Neuronal stem cell (in vitro differentiated cells): ENCODE data around the gene PLVAP. TPM values are rescaled to one million over a fixed set of nuclear protein-coding genes. Genes with fewer than 3 reads are reported as not detected.

Experiments used
- DNase-seq: peaks from one replicate; pipeline ENCODE4 v3.0.0-alpha.2; 2013; ENCODE audit warnings: low spot score
- H2AFZ ChIP-seq: one replicate; pipeline ENCODE4 v1.6.1; 2013; ENCODE audit warnings: mild to moderate bottlenecking, low read length, inconsistent platforms
- H2AK5ac ChIP-seq: 2 replicates; pipeline ENCODE4 v1.6.1; 2013; ENCODE audit warnings: low read depth, mild to moderate bottlenecking, inconsistent platforms, low read length, moderate library complexity, mixed read lengths
- H2BK120ac ChIP-seq: 2 replicates; pipeline ENCODE4 v1.6.1; 2013; ENCODE audit warnings: low read depth, mild to moderate bottlenecking, inconsistent platforms, low read length, moderate library complexity, mixed read lengths
- H2BK12ac ChIP-seq: one replicate; pipeline ENCODE4 v1.6.1; 2013; ENCODE audit warnings: low read length, inconsistent platforms
- H2BK15ac ChIP-seq: 2 replicates; pipeline ENCODE4 v1.6.1; 2013; ENCODE audit warnings: mild to moderate bottlenecking, low read length, inconsistent platforms, mixed read lengths
- H2BK5ac ChIP-seq: one replicate; pipeline ENCODE4 v1.6.1; 2013; ENCODE audit warnings: inconsistent platforms, mild to moderate bottlenecking, low read length, moderate library complexity
- H3K14ac ChIP-seq: one replicate; pipeline ENCODE4 v1.6.1; 2013; ENCODE audit warnings: low read length, inconsistent platforms
- H3K18ac ChIP-seq: 2 replicates; pipeline ENCODE4 v1.6.1; 2013; ENCODE audit warnings: low read length, inconsistent platforms
- H3K23ac ChIP-seq: 2 replicates; pipeline ENCODE4 v1.6.1; 2013; ENCODE audit warnings: low read depth, mild to moderate bottlenecking, mixed read lengths, low read length, inconsistent platforms; ENCODE audit not compliant: poor library complexity
- H3K27ac ChIP-seq: replicated peaks from 3 replicates; pipeline ENCODE4 v1.5.1; 2013; ENCODE audit warnings: low read length, inconsistent platforms
- H3K27me3 ChIP-seq, 3 experiments: 2 replicates each; pipeline ENCODE4 v1.6.1; 2013; ENCODE audit warnings: low read length in 3 of 3, mild to moderate bottlenecking in 2 of 3, inconsistent platforms in 1 of 3, low read depth in 1 of 3, mixed read lengths in 1 of 3, moderate library complexity in 1 of 3; ENCODE audit not compliant: control insufficient read depth in 3 of 3, insufficient read depth in 3 of 3
- H3K36me3 ChIP-seq, 2 donors: replicated peaks in 1 of 2; 2 replicates each; pipeline ENCODE4 v1.6.1; 2013; ENCODE audit warnings: low read length in 2 of 2; ENCODE audit not compliant: control insufficient read depth in 2 of 2, insufficient read depth in 2 of 2
- H3K4ac ChIP-seq: 2 replicates; pipeline ENCODE4 v1.6.1; 2013; ENCODE audit warnings: inconsistent platforms, mild to moderate bottlenecking, low read length, moderate library complexity
- H3K4me1 ChIP-seq, 2 donors: 1 replicate in 1 of 2; 2 replicates in 1 of 2; pipeline ENCODE4 v1.6.1; 2013; ENCODE audit warnings: low read length in 2 of 2, low read depth in 1 of 2; ENCODE audit not compliant: control insufficient read depth in 2 of 2, insufficient read depth in 1 of 2
- H3K4me2 ChIP-seq: one replicate; pipeline ENCODE4 v1.6.1; 2013; ENCODE audit warnings: mild to moderate bottlenecking, low read length, inconsistent platforms; ENCODE audit not compliant: insufficient read depth, poor library complexity, severe bottlenecking
- H3K4me3 ChIP-seq, 2 donors: 2 replicates each; pipeline ENCODE4 v1.5.1; 2013; ENCODE audit warnings: low read length in 2 of 2, mild to moderate bottlenecking in 2 of 2, inconsistent platforms in 1 of 2, moderate library complexity in 1 of 2
- H3K79me1 ChIP-seq: one replicate; pipeline ENCODE4 v1.6.1; 2013; ENCODE audit warnings: low read depth, mild to moderate bottlenecking, inconsistent platforms, low read length, moderate library complexity
- H3K9ac ChIP-seq: one replicate; pipeline ENCODE4 v1.6.1; 2013; ENCODE audit warnings: mild to moderate bottlenecking, low read depth, low read length, inconsistent platforms; ENCODE audit not compliant: poor library complexity
- H3K9me3 ChIP-seq, 2 donors: replicated peaks in 1 of 2; 2 replicates each; pipeline versions ENCODE3 to v1.6.1; 2013; ENCODE audit warnings: low read length in 2 of 2, mild to moderate bottlenecking in 2 of 2, inconsistent platforms in 1 of 2, low read depth in 1 of 2, mixed read lengths in 1 of 2, moderate library complexity in 1 of 2; ENCODE audit not compliant: control insufficient read depth in 2 of 2, insufficient read depth in 1 of 2
- H4K8ac ChIP-seq: one replicate; pipeline ENCODE4 v1.6.1; 2013; ENCODE audit warnings: low read depth, mild to moderate bottlenecking, inconsistent platforms, low read length, moderate library complexity
- H4K91ac ChIP-seq: one replicate; pipeline ENCODE4 v1.6.1; 2013; ENCODE audit warnings: low read length, low read depth, mild to moderate bottlenecking, inconsistent platforms; ENCODE audit not compliant: poor library complexity
- WGBS, 2 donors: extraction: QIAGEN DNeasy Blood & Tissue Kit; methylation state at CpG; one replicate each; pipeline ENCODE4 v1.1.7; 2013; ENCODE audit warnings: missing lambda C conversion rate in 2 of 2, mixed read lengths in 1 of 2; ENCODE audit not compliant: insufficient read length in 2 of 2, insufficient replicate concordance in 1 of 2; ENCODE audit errors: extremely low coverage in 2 of 2; 5-methylcytosine and 5-hydroxymethylcytosine counted together
- polyA plus RNA-seq, 2 experiments: library from polyadenylated mRNA; stranded (reverse); fragments of 200-250 nt; gene quantifications; one replicate each; pipeline ENCODE4 v1.2.3, GENCODE V29; 2013

PLVAP gene, protein sequence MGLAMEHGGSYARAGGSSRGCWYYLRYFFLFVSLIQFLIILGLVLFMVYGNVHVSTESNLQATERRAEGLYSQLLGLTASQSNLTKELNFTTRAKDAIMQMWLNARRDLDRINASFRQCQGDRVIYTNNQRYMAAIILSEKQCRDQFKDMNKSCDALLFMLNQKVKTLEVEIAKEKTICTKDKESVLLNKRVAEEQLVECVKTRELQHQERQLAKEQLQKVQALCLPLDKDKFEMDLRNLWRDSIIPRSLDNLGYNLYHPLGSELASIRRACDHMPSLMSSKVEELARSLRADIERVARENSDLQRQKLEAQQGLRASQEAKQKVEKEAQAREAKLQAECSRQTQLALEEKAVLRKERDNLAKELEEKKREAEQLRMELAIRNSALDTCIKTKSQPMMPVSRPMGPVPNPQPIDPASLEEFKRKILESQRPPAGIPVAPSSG
- 0.21 TPM for polyA plus RNA-seq (2013, experiment 1 of 2)
- polyA plus RNA-seq (2013, experiment 2 of 2) = 0.35 TPM

DNA sequence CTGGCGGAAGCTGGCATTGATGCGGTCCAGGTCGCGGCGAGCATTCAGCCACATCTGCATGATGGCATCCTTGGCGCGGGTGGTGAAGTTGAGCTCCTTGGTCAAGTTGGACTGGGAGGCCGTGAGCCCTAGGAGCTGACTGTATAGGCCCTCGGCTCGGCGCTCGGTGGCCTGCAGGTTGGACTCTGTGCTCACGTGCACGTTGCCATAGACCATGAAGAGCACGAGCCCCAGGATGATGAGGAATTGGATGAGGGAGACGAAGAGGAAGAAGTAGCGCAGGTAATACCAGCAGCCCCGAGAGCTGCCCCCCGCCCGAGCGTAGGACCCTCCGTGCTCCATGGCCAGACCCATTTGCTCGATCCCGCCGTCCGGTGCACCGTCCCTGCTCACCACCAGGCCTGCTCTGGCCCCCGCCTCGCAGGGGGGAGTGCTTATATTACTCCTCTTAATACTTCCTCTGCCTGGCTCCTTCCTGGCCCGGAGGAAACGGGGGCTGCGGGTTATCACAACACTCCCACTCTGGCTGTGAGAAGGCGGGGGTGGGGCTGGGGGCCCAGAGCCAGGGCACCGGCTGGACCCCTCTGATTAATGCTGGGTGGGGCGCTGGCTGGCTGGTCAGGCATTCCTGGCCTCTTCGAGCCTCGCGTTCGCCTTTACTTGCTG is at the start of gene PLVAP:
PLVAP (minus strand) TSS at position 408 of the 666 bp plus-strand sequence; CDS start at position 354, 54 bp downstream.
- H3K4me1 ChIP-seq = peaks cover 6 to 7% of the 10 kb centered on the region in 2 donors
- H3K9me3 ChIP-seq = peaks cover 2 to 6% of the 10 kb centered on the region in 2 donors
- peak within 1 kb of the TSS; percentile 89 for H2AK5ac ChIP-seq
- no peaks in the 10 kb centered on the region for H3K79me1 ChIP-seq
- H3K9ac ChIP-seq = peak within 1 kb of the TSS; percentile 15
- H2BK120ac ChIP-seq = no peak within 1 kb of the TSS
- no peak within 1 kb of the TSS for H3K27ac ChIP-seq
- no peaks in the 10 kb centered on the region for H3K27me3 ChIP-seq
- DNase-seq = no peak
- no peak within 1 kb of the TSS for H2BK12ac ChIP-seq
- no peak within 1 kb of the TSS for H3K14ac ChIP-seq
- H3K4me3 ChIP-seq = no peak within 1 kb of the TSS
- H3K36me3 ChIP-seq = no peaks in the 10 kb centered on the region
- H3K4ac ChIP-seq = no peak within 1 kb of the TSS
- WGBS, 2 donors = no CpG with 5 or more reads among the region's 39 CpGs
- H2BK5ac ChIP-seq = no peak within 1 kb of the TSS
- H4K91ac ChIP-seq = no peak within 1 kb of the TSS
- peak within 1 kb of the TSS; percentile 29 for H3K23ac ChIP-seq
- no peak within 1 kb of the TSS for H3K4me2 ChIP-seq
- peak within 1 kb of the TSS; percentile 35 for H2AFZ ChIP-seq
- peak within 1 kb of the TSS; percentile 67 for H2BK15ac ChIP-seq
- H3K18ac ChIP-seq = peak within 1 kb of the TSS; percentile 85
- no peak within 1 kb of the TSS for H4K8ac ChIP-seq

- H3K27ac ChIP-seq = peak overlapping the region; percentile 24
- peak overlapping the region; percentile 73 for H2BK12ac ChIP-seq
- H3K14ac ChIP-seq = peak overlapping the region; percentile 38
- peak overlapping the region; percentile 83 for H2AFZ ChIP-seq
- H3K9me3 ChIP-seq = no peaks in the 10 kb centered on the region
- no peak overlapping the region for H3K4ac ChIP-seq
- no peak overlapping the region for H2BK120ac ChIP-seq
- peak overlapping the region; percentile 75 for H2BK5ac ChIP-seq
- H2BK15ac ChIP-seq = peak overlapping the region; percentile 58
- H3K9ac ChIP-seq = peak overlapping the region; percentile 70
- H3K27me3 ChIP-seq = no peaks in the 10 kb centered on the region
- peaks cover 2 to 4% of the 10 kb centered on the region in 2 donors for H3K36me3 ChIP-seq
- peak overlapping the region; percentile 54 for H3K4me2 ChIP-seq
- WGBS, 2 donors = no CpG with 5 or more reads among the region's 27 CpGs
- H3K79me1 ChIP-seq = peaks cover 4% of the 10 kb centered on the region
- H4K8ac ChIP-seq = no peak overlapping the region
- H2AK5ac ChIP-seq = peak overlapping the region; percentile 95
- H3K23ac ChIP-seq = no peak overlapping the region
- peak; percentile 76 for DNase-seq
- H3K18ac ChIP-seq = peak overlapping the region; percentile 85
- H3K4me3 ChIP-seq = peak overlapping the region in 1 of 2 donors; percentile 29
- H4K91ac ChIP-seq = no peak overlapping the region
- peaks cover 6 to 12% of the 10 kb centered on the region in 2 donors for H3K4me1 ChIP-seq
These were observed 47.7 kb upstream of the PLVAP start for GRCh38 chr19:17424743-17425365.

- Histone ChIP-seq H2BK12ac (no peak overlapping the region), H3K4me1 (peaks cover 6 to 16% of the 10 kb centered on the region in 2 donors), H3K27me3 (no peaks in the 10 kb centered on the region), H2AFZ (no peak overlapping the region), H2AK5ac (peak overlapping the region; percentile 40), H3K4me2 (no peak overlapping the region), H3K18ac (no peak overlapping the region), H4K8ac (no peak overlapping the region), H3K14ac (no peak overlapping the region), H2BK5ac (no peak overlapping the region), H2BK120ac (no peak overlapping the region), H3K36me3 (peaks cover 2 to 4% of the 10 kb centered on the region in 2 donors), H3K4me3 (peak overlapping the region in 1 of 2 donors; percentile 16), H3K9me3 (no peaks in the 10 kb centered on the region), H3K4ac (no peak overlapping the region), H2BK15ac (no peak overlapping the region), H4K91ac (no peak overlapping the region), H3K79me1 (peaks cover 4% of the 10 kb centered on the region), H3K23ac (no peak overlapping the region), H3K27ac (no peak overlapping the region), H3K9ac (no peak overlapping the region)
- WGBS, 2 donors = no CpG with 5 or more reads among the region's 20 CpGs
- no peak for DNase-seq
These were observed 46.5 kb upstream of the PLVAP start for GRCh38 chr19:17423429-17424208.
